Measurements from ENCODE around the gene KBTBD12. TPM values are rescaled to one million over a fixed set of nuclear protein-coding genes. Genes with fewer than 3 reads are reported as not detected.

The KBTBD12 gene
- total and polyA plus RNA-seq, 10 of the 15 experiments (the other 5 are each of a cell fraction or from before 2014, with no cell fraction given), result 0.01 to 0.11 TPM; not detected in 8

DNA sequence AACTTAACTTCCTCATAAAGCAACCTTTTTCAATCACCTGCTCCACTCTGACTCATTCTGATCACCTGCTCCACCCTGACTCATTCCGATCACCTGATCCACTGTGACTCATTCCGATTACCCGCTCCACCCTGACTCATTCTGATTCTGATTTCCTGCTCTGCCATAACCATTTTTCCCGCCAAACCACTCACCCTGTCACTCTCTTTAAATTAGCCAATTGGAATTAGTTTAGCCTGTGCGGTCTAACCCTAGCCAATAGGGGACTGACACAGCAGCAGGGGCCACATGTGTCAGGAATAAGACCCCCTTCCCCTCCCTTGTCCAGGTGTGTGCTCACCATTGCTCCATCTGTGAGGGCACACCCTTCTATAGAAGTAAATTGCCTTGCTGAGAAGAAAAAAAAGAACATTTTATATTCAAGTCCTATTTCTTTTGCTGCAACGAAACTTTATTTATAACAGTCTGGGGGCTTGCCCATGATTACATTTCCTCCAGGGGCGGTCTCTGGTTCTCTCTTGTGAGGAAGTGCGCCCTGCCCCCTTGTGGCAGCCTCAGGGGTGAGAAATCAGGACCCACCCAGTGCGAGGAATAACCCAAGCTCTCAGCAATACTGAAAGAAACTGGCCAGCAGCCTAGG is 24.3 kb upstream of the KBTBD12 start (continued):
- TF ChIP-seq IKZF2 (IDR thresholded peaks at IDR 0.05), result peak; percentile 83 to 90
- TF ChIP-seq MTA2 (IDR thresholded peaks at IDR 0.05; ENCODE audit: low read depth), result peak; percentile 44; the same call in 1 of the 2 replicates
- TF ChIP-seq, protein P1, sequence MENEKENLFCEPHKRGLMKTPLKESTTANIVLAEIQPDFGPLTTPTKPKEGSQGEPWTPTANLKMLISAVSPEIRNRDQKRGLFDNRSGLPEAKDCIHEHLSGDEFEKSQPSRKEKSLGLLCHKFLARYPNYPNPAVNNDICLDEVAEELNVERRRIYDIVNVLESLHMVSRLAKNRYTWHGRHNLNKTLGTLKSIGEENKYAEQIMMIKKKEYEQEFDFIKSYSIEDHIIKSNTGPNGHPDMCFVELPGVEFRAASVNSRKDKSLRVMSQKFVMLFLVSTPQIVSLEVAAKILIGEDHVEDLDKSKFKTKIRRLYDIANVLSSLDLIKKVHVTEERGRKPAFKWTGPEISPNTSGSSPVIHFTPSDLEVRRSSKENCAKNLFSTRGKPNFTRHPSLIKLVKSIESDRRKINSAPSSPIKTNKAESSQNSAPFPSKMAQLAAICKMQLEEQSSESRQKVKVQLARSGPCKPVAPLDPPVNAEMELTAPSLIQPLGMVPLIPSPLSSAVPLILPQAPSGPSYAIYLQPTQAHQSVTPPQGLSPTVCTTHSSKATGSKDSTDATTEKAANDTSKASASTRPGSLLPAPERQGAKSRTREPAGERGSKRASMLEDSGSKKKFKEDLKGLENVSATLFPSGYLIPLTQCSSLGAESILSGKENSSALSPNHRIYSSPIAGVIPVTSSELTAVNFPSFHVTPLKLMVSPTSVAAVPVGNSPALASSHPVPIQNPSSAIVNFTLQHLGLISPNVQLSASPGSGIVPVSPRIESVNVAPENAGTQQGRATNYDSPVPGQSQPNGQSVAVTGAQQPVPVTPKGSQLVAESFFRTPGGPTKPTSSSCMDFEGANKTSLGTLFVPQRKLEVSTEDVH (IDR thresholded peaks at IDR 0.05; ENCODE audit: low read depth, partially characterized antibody), result peak; percentile 90
- TF ChIP-seq, protein P2, sequence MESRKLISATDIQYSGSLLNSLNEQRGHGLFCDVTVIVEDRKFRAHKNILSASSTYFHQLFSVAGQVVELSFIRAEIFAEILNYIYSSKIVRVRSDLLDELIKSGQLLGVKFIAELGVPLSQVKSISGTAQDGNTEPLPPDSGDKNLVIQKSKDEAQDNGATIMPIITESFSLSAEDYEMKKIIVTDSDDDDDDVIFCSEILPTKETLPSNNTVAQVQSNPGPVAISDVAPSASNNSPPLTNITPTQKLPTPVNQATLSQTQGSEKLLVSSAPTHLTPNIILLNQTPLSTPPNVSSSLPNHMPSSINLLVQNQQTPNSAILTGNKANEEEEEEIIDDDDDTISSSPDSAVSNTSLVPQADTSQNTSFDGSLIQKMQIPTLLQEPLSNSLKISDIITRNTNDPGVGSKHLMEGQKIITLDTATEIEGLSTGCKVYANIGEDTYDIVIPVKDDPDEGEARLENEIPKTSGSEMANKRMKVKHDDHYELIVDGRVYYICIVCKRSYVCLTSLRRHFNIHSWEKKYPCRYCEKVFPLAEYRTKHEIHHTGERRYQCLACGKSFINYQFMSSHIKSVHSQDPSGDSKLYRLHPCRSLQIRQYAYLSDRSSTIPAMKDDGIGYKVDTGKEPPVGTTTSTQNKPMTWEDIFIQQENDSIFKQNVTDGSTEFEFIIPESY (IDR thresholded peaks at IDR 0.05), result 0 out of 2 replicates have a peak, but pooled peaks have one; percentile 41
- TF ChIP-seq DPF2 (IDR thresholded peaks at IDR 0.05), result peak; percentile 52; the same call in 1 of the 2 replicates
- peak; percentile 53; the same call in 1 of the 2 replicates for TF ChIP-seq CREM (IDR thresholded peaks at IDR 0.05; ENCODE audit: low read depth)
- peak in 1 of 2 experiments; percentile 50; a peak in 1 of 4 replicates for TF ChIP-seq ETV6 (conservative IDR thresholded peaks at IDR 0.05 in 1 of 2, IDR thresholded peaks at IDR 0.05 in 1 of 2; ENCODE audit: borderline replicate concordance in 1 of 2, low read depth in 1 of 2)
- peak; percentile 96 for TF ChIP-seq KLF5 (IDR thresholded peaks at IDR 0.05; ENCODE audit: partially characterized antibody)
- peak; percentile 92 for TF ChIP-seq JUNB (IDR thresholded peaks at IDR 0.05)
- TF ChIP-seq PML (IDR thresholded peaks at IDR 0.05; ENCODE audit: low read length), result peak; percentile 56; the same call in 1 of the 2 replicates
- peak; percentile 63 for TF ChIP-seq ATF2 (IDR thresholded peaks at IDR 0.05; ENCODE audit: low read length)
- peak; percentile 93 for TF ChIP-seq RAD51 (IDR thresholded peaks at IDR 0.05)
- TF ChIP-seq CBX5 (IDR thresholded peaks at IDR 0.05; ENCODE audit: low read depth), result peak; percentile 99
- TF ChIP-seq NFIC (IDR thresholded peaks at IDR 0.05; ENCODE audit: low read depth, low read length), result peak; percentile 74; the same call in 1 of the 2 replicates
- TF ChIP-seq, protein P3, sequence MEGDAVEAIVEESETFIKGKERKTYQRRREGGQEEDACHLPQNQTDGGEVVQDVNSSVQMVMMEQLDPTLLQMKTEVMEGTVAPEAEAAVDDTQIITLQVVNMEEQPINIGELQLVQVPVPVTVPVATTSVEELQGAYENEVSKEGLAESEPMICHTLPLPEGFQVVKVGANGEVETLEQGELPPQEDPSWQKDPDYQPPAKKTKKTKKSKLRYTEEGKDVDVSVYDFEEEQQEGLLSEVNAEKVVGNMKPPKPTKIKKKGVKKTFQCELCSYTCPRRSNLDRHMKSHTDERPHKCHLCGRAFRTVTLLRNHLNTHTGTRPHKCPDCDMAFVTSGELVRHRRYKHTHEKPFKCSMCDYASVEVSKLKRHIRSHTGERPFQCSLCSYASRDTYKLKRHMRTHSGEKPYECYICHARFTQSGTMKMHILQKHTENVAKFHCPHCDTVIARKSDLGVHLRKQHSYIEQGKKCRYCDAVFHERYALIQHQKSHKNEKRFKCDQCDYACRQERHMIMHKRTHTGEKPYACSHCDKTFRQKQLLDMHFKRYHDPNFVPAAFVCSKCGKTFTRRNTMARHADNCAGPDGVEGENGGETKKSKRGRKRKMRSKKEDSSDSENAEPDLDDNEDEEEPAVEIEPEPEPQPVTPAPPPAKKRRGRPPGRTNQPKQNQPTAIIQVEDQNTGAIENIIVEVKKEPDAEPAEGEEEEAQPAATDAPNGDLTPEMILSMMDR (IDR thresholded peaks at IDR 0.05 in 2 of 3, conservative IDR thresholded peaks at IDR 0.05 in 1 of 3; ENCODE audit: control insufficient read depth in 2 of 3, extremely low read depth in 1 of 3, insufficient read depth in 1 of 3, low read depth in 3 of 3, low read length in 3 of 3), result 0 out of 6 replicates have a peak, but pooled peaks of 2 of the 3 experiments have one; percentile 5 to 22
- TF ChIP-seq BHLHE40 (IDR thresholded peaks at IDR 0.05; ENCODE audit: borderline replicate concordance in 1 of 2, low read depth in 2 of 2, low read length in 1 of 2), result peak in 1 of 2 experiments; percentile 61; a peak in 1 of 4 replicates
- peak; percentile 94 for TF ChIP-seq PKNOX1 (IDR thresholded peaks at IDR 0.05)

All from GM12878 (cell line).